ENCODE results near the gene ADI1. TPM values are rescaled to one million over a fixed set of nuclear protein-coding genes. Genes with fewer than 3 reads are reported as not detected.

ADI1 gene
- polyA plus RNA-seq, 1 of the 3 experiments (the other 2 are of a cell fraction), result 67.2 TPM

DNA sequence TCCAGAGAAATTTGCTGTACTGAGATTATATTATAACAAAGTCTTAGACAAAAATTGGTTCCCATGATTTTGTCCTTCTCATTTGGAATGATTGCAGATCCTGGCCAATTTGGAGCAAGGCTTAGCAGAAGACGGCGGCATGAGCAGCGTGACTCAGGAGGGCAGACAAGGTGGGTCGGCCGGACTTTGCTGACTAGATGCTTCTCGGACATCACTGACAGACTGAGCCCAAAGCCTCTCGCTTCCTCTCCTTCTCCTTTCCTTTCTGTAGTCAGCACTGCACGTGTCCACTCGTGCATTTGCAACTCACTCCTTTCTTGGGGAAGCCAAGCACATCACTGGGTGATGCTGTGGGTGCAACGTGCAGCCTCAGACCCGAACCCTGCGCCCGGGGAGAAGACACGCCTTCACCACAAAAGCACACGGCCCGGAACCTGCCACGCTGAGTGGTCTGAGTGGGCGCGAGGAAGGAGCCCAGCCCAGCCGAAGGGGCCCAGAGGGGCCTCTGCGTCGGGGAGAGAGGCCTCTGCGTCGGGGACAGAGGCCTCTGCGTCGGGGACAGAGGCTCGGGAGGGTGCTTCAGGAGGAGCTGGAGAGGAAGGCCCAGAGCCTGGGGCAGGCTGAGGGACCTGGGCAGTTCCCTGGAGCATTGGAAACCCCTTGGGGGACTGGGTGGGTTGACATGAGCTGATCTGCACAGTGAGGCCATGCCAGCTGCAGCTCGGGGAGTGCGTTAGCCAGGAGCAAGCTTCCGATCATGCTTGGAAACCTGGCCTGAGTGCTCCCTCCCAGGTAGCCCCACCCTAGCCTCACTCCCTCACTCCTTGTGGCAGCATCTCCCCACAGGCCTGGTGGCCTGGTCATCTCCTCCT is 61.6 kb downstream of the ADI1 start:
- no peak overlapping the region for H3K4me2 ChIP-seq
- peak; percentile 37 for DNase-seq
- H3K79me2 ChIP-seq (ENCODE audit: insufficient read depth), result no peaks in the 10 kb centered on the region
- no peaks in the 10 kb centered on the region for H3F3A ChIP-seq (replicated peaks; ENCODE audit: insufficient read depth)
- H3K4me3 ChIP-seq (ENCODE audit: low read depth in 2 of 2, low read length in 1 of 2), result no peak overlapping the region
- H2AFZ ChIP-seq (ENCODE audit: low read depth), result no peak overlapping the region
- CTCF ChIA-PET, result interaction anchor here (0.7 to 9.4 kb wide), 10 partner anchors 9 to 1603 kb away, joined by 3 to 132 read pairs (median 6); no protein-coding TSS in a partner anchor
- POLR2A ChIA-PET, result no interaction called here
- H3K27me3 ChIP-seq (ENCODE audit: insufficient read depth), result no peaks in the 10 kb centered on the region
- WGBS (ENCODE audit: low lambda C conversion rate), result 96% methylated on average over 30 of the region's 30 CpGs
- TF ChIP-seq YY1 (IDR thresholded peaks at IDR 0.05; ENCODE audit: low read depth) (no peak), SMC3 (IDR thresholded peaks at IDR 0.05; ENCODE audit: low read depth, low read length) (no peak), TEAD4 (IDR thresholded peaks at IDR 0.05; ENCODE audit: borderline replicate concordance, insufficient read depth) (no peak), FOXM1 (IDR thresholded peaks at IDR 0.05; ENCODE audit: low read depth) (no peak), TAF1 (IDR thresholded peaks at IDR 0.05; ENCODE audit: borderline replicate concordance, low read depth, low read length) (no peak), RFX5 (IDR thresholded peaks at IDR 0.05; ENCODE audit: low read length) (no peak), JUND (IDR thresholded peaks at IDR 0.05) (no peak), EP300 (IDR thresholded peaks at IDR 0.05; ENCODE audit: borderline replicate concordance in 1 of 2, low read depth in 1 of 2, low read length in 1 of 2) (no peak), FOXJ3 (CRISPR knock-in tag; IDR thresholded peaks at IDR 0.05) (no peak), ELF1 (IDR thresholded peaks at IDR 0.05) (no peak), EZH2phosphoT487 (IDR thresholded peaks at IDR 0.05; ENCODE audit: borderline replicate concordance, low read depth) (no peak), NRF1 (IDR thresholded peaks at IDR 0.05; ENCODE audit: low read depth, low read length) (no peak)
- TF ChIP-seq, protein P1, sequence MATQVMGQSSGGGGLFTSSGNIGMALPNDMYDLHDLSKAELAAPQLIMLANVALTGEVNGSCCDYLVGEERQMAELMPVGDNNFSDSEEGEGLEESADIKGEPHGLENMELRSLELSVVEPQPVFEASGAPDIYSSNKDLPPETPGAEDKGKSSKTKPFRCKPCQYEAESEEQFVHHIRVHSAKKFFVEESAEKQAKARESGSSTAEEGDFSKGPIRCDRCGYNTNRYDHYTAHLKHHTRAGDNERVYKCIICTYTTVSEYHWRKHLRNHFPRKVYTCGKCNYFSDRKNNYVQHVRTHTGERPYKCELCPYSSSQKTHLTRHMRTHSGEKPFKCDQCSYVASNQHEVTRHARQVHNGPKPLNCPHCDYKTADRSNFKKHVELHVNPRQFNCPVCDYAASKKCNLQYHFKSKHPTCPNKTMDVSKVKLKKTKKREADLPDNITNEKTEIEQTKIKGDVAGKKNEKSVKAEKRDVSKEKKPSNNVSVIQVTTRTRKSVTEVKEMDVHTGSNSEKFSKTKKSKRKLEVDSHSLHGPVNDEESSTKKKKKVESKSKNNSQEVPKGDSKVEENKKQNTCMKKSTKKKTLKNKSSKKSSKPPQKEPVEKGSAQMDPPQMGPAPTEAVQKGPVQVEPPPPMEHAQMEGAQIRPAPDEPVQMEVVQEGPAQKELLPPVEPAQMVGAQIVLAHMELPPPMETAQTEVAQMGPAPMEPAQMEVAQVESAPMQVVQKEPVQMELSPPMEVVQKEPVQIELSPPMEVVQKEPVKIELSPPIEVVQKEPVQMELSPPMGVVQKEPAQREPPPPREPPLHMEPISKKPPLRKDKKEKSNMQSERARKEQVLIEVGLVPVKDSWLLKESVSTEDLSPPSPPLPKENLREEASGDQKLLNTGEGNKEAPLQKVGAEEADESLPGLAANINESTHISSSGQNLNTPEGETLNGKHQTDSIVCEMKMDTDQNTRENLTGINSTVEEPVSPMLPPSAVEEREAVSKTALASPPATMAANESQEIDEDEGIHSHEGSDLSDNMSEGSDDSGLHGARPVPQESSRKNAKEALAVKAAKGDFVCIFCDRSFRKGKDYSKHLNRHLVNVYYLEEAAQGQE (IDR thresholded peaks at IDR 0.05; ENCODE audit: low read depth, low read length), result no peak
- TF ChIP-seq, protein P2, sequence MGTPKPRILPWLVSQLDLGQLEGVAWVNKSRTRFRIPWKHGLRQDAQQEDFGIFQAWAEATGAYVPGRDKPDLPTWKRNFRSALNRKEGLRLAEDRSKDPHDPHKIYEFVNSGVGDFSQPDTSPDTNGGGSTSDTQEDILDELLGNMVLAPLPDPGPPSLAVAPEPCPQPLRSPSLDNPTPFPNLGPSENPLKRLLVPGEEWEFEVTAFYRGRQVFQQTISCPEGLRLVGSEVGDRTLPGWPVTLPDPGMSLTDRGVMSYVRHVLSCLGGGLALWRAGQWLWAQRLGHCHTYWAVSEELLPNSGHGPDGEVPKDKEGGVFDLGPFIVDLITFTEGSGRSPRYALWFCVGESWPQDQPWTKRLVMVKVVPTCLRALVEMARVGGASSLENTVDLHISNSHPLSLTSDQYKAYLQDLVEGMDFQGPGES (IDR thresholded peaks at IDR 0.05; ENCODE audit: low read depth, low read length), result no peak
- TF ChIP-seq, protein P3, sequence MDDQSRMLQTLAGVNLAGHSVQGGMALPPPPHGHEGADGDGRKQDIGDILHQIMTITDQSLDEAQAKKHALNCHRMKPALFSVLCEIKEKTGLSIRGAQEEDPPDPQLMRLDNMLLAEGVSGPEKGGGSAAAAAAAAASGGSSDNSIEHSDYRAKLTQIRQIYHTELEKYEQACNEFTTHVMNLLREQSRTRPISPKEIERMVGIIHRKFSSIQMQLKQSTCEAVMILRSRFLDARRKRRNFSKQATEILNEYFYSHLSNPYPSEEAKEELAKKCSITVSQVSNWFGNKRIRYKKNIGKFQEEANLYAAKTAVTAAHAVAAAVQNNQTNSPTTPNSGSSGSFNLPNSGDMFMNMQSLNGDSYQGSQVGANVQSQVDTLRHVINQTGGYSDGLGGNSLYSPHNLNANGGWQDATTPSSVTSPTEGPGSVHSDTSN (IDR thresholded peaks at IDR 0.05), result no peak
- TF ChIP-seq, protein P4, sequence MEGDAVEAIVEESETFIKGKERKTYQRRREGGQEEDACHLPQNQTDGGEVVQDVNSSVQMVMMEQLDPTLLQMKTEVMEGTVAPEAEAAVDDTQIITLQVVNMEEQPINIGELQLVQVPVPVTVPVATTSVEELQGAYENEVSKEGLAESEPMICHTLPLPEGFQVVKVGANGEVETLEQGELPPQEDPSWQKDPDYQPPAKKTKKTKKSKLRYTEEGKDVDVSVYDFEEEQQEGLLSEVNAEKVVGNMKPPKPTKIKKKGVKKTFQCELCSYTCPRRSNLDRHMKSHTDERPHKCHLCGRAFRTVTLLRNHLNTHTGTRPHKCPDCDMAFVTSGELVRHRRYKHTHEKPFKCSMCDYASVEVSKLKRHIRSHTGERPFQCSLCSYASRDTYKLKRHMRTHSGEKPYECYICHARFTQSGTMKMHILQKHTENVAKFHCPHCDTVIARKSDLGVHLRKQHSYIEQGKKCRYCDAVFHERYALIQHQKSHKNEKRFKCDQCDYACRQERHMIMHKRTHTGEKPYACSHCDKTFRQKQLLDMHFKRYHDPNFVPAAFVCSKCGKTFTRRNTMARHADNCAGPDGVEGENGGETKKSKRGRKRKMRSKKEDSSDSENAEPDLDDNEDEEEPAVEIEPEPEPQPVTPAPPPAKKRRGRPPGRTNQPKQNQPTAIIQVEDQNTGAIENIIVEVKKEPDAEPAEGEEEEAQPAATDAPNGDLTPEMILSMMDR (IDR thresholded peaks at IDR 0.05), result no peak
- H4K20me1 ChIP-seq (ENCODE audit: insufficient read depth), result no peaks in the 10 kb centered on the region
- H3K4me1 ChIP-seq (ENCODE audit: control insufficient read depth in 1 of 2, insufficient read depth in 2 of 2, low read depth in 1 of 2, low read length in 1 of 2), result peaks cover 0 to 22% of the 10 kb centered on the region in 2 experiments; a peak in 1 of 4 replicates
- H3K9me3 ChIP-seq, result no peaks in the 10 kb centered on the region
- H3K9me2 ChIP-seq, result no peaks in the 10 kb centered on the region
- H3K36me3 ChIP-seq (replicated peaks in 1 of 2; ENCODE audit: control insufficient read depth in 1 of 2, insufficient read depth in 2 of 2, low read length in 1 of 2), result peaks cover 8 to 31% of the 10 kb centered on the region in 2 experiments
- no peak overlapping the region for H3K9ac ChIP-seq
- peak overlapping the region in 1 of 2 experiments; percentile 18; a peak in 1 of 4 replicates for H3K27ac ChIP-seq (ENCODE audit: low read depth in 2 of 2, low read length in 1 of 2)

Measured in SK-N-SH (cell line).